IPS-20b (cell line): ENCODE results near the gene ABCA7.

ENCODE experiments used
- H3K27ac ChIP-seq: one replicate; pipeline ENCODE4 v1.5.1; 2013; ENCODE audit warnings: low read length
- H3K27me3 ChIP-seq: 2 replicates; pipeline ENCODE4 v1.6.1; 2013; ENCODE audit warnings: mild to moderate bottlenecking, low read length, inconsistent platforms; ENCODE audit not compliant: insufficient read depth
- H3K36me3 ChIP-seq: 2 replicates; pipeline ENCODE4 v1.6.1; 2013; ENCODE audit warnings: low read depth, mild to moderate bottlenecking, inconsistent platforms, low read length, moderate library complexity; ENCODE audit not compliant: insufficient read depth
- H3K4me1 ChIP-seq: 2 replicates; pipeline ENCODE4 v1.6.1; 2013; ENCODE audit warnings: mild to moderate bottlenecking, control low read depth, inconsistent platforms, low read length, moderate library complexity; ENCODE audit not compliant: insufficient read depth
- H3K4me3 ChIP-seq: 2 replicates; pipeline ENCODE4 v1.5.1; 2013; ENCODE audit warnings: mild to moderate bottlenecking, low read length, inconsistent platforms
- H3K9ac ChIP-seq: 2 replicates; pipeline ENCODE4 v1.6.1; 2013; ENCODE audit warnings: low read depth, mild to moderate bottlenecking, inconsistent platforms, low read length, moderate library complexity
- H3K9me3 ChIP-seq: 2 replicates; pipeline ENCODE4 v1.6.1; 2013; ENCODE audit warnings: mild to moderate bottlenecking, low read depth, low read length, inconsistent platforms; ENCODE audit not compliant: insufficient read depth

The ABCA7 gene

GRCh38 chr19:1039646-1040475 lies at the start of gene ABCA7:
Gene ABCA7, plus strand, starts transcription at chr19:1040107. Its CDS starts 1,255 bp downstream, at chr19:1041362.
- H3K27me3 ChIP-seq: no peaks in the 10 kb centered on the region
- no peak within 1 kb of the TSS for H3K27ac ChIP-seq
- H3K9me3 ChIP-seq: no peaks in the 10 kb centered on the region
- peaks cover 39% of the 10 kb centered on the region for H3K36me3 ChIP-seq
- peak within 1 kb of the TSS; percentile 80; the same call in 1 of the 2 replicates for H3K9ac ChIP-seq
- no peaks in the 10 kb centered on the region; the same call in 1 of the 2 replicates for H3K4me1 ChIP-seq
- peak within 1 kb of the TSS; percentile 90 for H3K4me3 ChIP-seq

- Histone ChIP-seq H3K27me3 (no peaks in the 10 kb centered on the region; the same call in 1 of the 2 replicates), H3K36me3 (peaks cover 64% of the 10 kb centered on the region), H3K27ac (no peak overlapping the region)
Measured at GRCh38 chr19:990119-990571, 49.8 kb upstream of the ABCA7 start.

GRCh38 chr19:990746-991145 lies 49.2 kb upstream of the ABCA7 start:
- Histone ChIP-seq H3K4me1 (no peaks in the 10 kb centered on the region), H3K9me3 (no peaks in the 10 kb centered on the region), H3K27me3 (peaks cover 3% of the 10 kb centered on the region; the same call in 1 of the 2 replicates), H3K27ac (no peak overlapping the region), H3K4me3 (no peak overlapping the region), H3K9ac (no peak overlapping the region), H3K36me3 (peaks cover 61% of the 10 kb centered on the region)

More at GRCh38 chr19:990119-990571, 49.8 kb upstream of the ABCA7 start:
- no peaks in the 10 kb centered on the region for H3K9me3 ChIP-seq
- H3K9ac ChIP-seq: no peak overlapping the region
- H3K4me3 ChIP-seq: no peak overlapping the region
- no peaks in the 10 kb centered on the region for H3K4me1 ChIP-seq

- no peaks in the 10 kb centered on the region for H3K9me3 ChIP-seq
- H3K9ac ChIP-seq: no peak overlapping the region
- H3K4me1 ChIP-seq: no peaks in the 10 kb centered on the region
- peaks cover 10% of the 10 kb centered on the region for H3K27me3 ChIP-seq
- H3K27ac ChIP-seq: no peak overlapping the region
- H3K36me3 ChIP-seq: peaks cover 55% of the 10 kb centered on the region
- no peak overlapping the region for H3K4me3 ChIP-seq
Measured at GRCh38 chr19:991174-991931, 48.6 kb upstream of the ABCA7 start.

GRCh38 chr19:991932-992669 lies 47.8 kb upstream of the ABCA7 start:
- H3K4me3 ChIP-seq: no peak overlapping the region
- H3K36me3 ChIP-seq: peaks cover 48% of the 10 kb centered on the region
- H3K9ac ChIP-seq: no peak overlapping the region
- H3K27ac ChIP-seq: no peak overlapping the region
- peaks cover 17% of the 10 kb centered on the region for H3K27me3 ChIP-seq
- no peaks in the 10 kb centered on the region for H3K4me1 ChIP-seq
- no peaks in the 10 kb centered on the region for H3K9me3 ChIP-seq

- Histone ChIP-seq H3K4me3 (no peak overlapping the region), H3K9ac (no peak overlapping the region), H3K4me1 (no peaks in the 10 kb centered on the region), H3K27ac (no peak overlapping the region), H3K36me3 (peaks cover 43% of the 10 kb centered on the region), H3K27me3 (peaks cover 23% of the 10 kb centered on the region), H3K9me3 (no peaks in the 10 kb centered on the region)
Measured at GRCh38 chr19:992670-993055, 47.2 kb upstream of the ABCA7 start.

GRCh38 chr19:993361-993830 lies 46.5 kb upstream of the ABCA7 start:
- no peaks in the 10 kb centered on the region for H3K4me1 ChIP-seq
- H3K36me3 ChIP-seq: peaks cover 40% of the 10 kb centered on the region
- no peaks in the 10 kb centered on the region for H3K9me3 ChIP-seq
- H3K27me3 ChIP-seq: peaks cover 30% of the 10 kb centered on the region
- H3K27ac ChIP-seq: no peak overlapping the region
- H3K4me3 ChIP-seq: no peak overlapping the region
- H3K9ac ChIP-seq: no peak overlapping the region

GRCh38 chr19:993831-994393 lies 46.0 kb upstream of the ABCA7 start:
- Histone ChIP-seq H3K9ac (no peak overlapping the region), H3K9me3 (no peaks in the 10 kb centered on the region), H3K4me1 (no peaks in the 10 kb centered on the region), H3K4me3 (no peak overlapping the region), H3K27me3 (peaks cover 35% of the 10 kb centered on the region), H3K36me3 (peaks cover 36% of the 10 kb centered on the region), H3K27ac (no peak overlapping the region)

GRCh38 chr19:994516-994915 lies 45.4 kb upstream of the ABCA7 start:
- Histone ChIP-seq H3K9ac (no peak overlapping the region), H3K27ac (no peak overlapping the region), H3K36me3 (peaks cover 30% of the 10 kb centered on the region), H3K9me3 (no peaks in the 10 kb centered on the region), H3K27me3 (peaks cover 41% of the 10 kb centered on the region), H3K4me1 (no peaks in the 10 kb centered on the region), H3K4me3 (no peak overlapping the region)

GRCh38 chr19:995051-995827 lies 44.7 kb upstream of the ABCA7 start:
- Histone ChIP-seq H3K36me3 (peaks cover 23% of the 10 kb centered on the region; the same call in 1 of the 2 replicates), H3K9me3 (no peaks in the 10 kb centered on the region), H3K9ac (no peak overlapping the region), H3K4me3 (no peak overlapping the region), H3K4me1 (no peaks in the 10 kb centered on the region), H3K27ac (no peak overlapping the region), H3K27me3 (peaks cover 48% of the 10 kb centered on the region)
